GM12865 (cell line): ENCODE measurements around the gene FOXP4.

Experiments used
- DNase-seq: peaks from one replicate; pipeline ENCODE4 v3.0.0; 2010; ENCODE audit warnings: low read depth
- H3K4me3 ChIP-seq: 2 replicates; pipeline ENCODE4 v1.5.1; 2011; ENCODE audit warnings: mild to moderate bottlenecking, low read depth, low read length, control low read depth
- TF ChIP-seq, protein P1 (sequence below): IDR thresholded peaks from 2 replicates; pipeline ENCODE4 v1.5.1; 2011; ENCODE audit warnings: low read length, control low read depth, low read depth, inconsistent platforms; ENCODE audit not compliant: insufficient read depth; ENCODE audit errors: missing control alignments

FOXP4 gene

GRCh38 chr6:41529970-41530369 lies 16.2 kb upstream of the FOXP4 start:
- TF ChIP-seq, protein P1, sequence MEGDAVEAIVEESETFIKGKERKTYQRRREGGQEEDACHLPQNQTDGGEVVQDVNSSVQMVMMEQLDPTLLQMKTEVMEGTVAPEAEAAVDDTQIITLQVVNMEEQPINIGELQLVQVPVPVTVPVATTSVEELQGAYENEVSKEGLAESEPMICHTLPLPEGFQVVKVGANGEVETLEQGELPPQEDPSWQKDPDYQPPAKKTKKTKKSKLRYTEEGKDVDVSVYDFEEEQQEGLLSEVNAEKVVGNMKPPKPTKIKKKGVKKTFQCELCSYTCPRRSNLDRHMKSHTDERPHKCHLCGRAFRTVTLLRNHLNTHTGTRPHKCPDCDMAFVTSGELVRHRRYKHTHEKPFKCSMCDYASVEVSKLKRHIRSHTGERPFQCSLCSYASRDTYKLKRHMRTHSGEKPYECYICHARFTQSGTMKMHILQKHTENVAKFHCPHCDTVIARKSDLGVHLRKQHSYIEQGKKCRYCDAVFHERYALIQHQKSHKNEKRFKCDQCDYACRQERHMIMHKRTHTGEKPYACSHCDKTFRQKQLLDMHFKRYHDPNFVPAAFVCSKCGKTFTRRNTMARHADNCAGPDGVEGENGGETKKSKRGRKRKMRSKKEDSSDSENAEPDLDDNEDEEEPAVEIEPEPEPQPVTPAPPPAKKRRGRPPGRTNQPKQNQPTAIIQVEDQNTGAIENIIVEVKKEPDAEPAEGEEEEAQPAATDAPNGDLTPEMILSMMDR: no peak
- DNase-seq: no peak
- H3K4me3 ChIP-seq: no peak overlapping the region

DNA sequence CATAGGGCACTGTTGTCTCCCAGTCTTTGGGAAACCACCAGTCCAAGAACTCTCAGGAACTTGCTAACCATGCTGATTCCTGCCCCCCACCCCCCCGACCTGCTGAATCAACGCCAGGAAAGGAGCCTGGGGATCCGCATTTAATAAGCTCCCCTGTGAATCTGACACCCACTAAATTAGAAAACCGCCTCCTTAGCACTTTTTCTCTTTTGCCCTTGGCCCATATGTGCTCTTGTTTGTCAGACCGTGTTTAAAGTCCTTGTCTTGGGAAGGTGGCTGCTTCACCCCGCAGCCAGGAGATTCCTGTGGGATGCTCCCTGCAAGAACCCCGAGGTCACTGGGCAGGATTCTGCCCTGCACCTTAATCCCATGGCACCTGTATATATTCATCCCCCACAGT lies 15.7 kb upstream of the FOXP4 start:
- no peak for DNase-seq
- TF ChIP-seq, protein P1: no peak
- H3K4me3 ChIP-seq: no peak overlapping the region

- no peak overlapping the region for H3K4me3 ChIP-seq
- TF ChIP-seq, protein P1: no peak
- no peak for DNase-seq
Measured at GRCh38 chr6:41531016-41531415, 15.2 kb upstream of the FOXP4 start.

- H3K4me3 ChIP-seq: peak overlapping the region; percentile 29
- TF ChIP-seq, protein P1: no peak
- DNase-seq: peak; percentile 93
Measured at GRCh38 chr6:41531591-41532582, 14.3 kb upstream of the FOXP4 start.

GRCh38 chr6:41535766-41536165 lies 10.4 kb upstream of the FOXP4 start:
- no peak for DNase-seq
- TF ChIP-seq, protein P1: no peak
- no peak overlapping the region for H3K4me3 ChIP-seq

GRCh38 chr6:41536795-41537758 lies 9.1 kb upstream of the FOXP4 start:
- peak; percentile 16 for DNase-seq
- TF ChIP-seq, protein P1: no peak
- no peak overlapping the region for H3K4me3 ChIP-seq
